Measurements from ENCODE around the gene ADCY5. TPM values are rescaled to one million over a fixed set of nuclear protein-coding genes. Genes with fewer than 3 reads are reported as not detected.

The ADCY5 gene
- total RNA-seq, 2 donors from 2014 or later, result 12.9 to 69.6 TPM

GRCh38 chr3:123414973-123415775, 33.7 kb downstream of the ADCY5 start:
- H3K36me3 ChIP-seq, result no peaks in the 10 kb centered on the region
- intact Hi-C loops (cut with DNase I), result loop anchor here (5.0 kb wide), 1 partner anchor 32 kb away; the partner anchor contains the start of gene ADCY5
- no peaks in the 10 kb centered on the region for H3K9me3 ChIP-seq
- no peak for TF ChIP-seq POLR2A (IDR thresholded peaks at IDR 0.05)
- TF ChIP-seq POLR2AphosphoS5 (IDR thresholded peaks at IDR 0.05), result no peak
- no peaks in the 10 kb centered on the region for H3K4me1 ChIP-seq (replicated peaks)
- no peak overlapping the region for H3K4me3 ChIP-seq
- 68% methylated on average over 18 of the region's 18 CpGs for WGBS
- H3K27ac ChIP-seq, result peak overlapping the region; percentile 74 to 77
- H3K27me3 ChIP-seq (replicated peaks; ENCODE audit: insufficient read depth), result no peaks in the 10 kb centered on the region
- no peak for DNase-seq (ENCODE audit: low spot score)

- Histone ChIP-seq H3K36me3 (no peaks in the 10 kb centered on the region), H3K27me3 (replicated peaks; ENCODE audit: insufficient read depth) (no peaks in the 10 kb centered on the region), H3K27ac (peak overlapping the region; percentile 74 to 77), H3K4me3 (no peak overlapping the region), H3K9me3 (no peaks in the 10 kb centered on the region), H3K4me1 (replicated peaks) (peaks cover 2% of the 10 kb centered on the region)
- 61% methylated on average over 21 of the region's 21 CpGs for WGBS
- DNase-seq (ENCODE audit: low spot score), result no peak
- intact Hi-C loops (cut with DNase I), result loop anchor here (5.0 kb wide), 1 partner anchor 34 kb away; the partner anchor contains the start of gene ADCY5
- TF ChIP-seq POLR2A (IDR thresholded peaks at IDR 0.05) (no peak), POLR2AphosphoS5 (IDR thresholded peaks at IDR 0.05) (no peak), CTCF (IDR thresholded peaks at IDR 0.05) (no peak)
Measured at GRCh38 chr3:123412811-123413604, 35.9 kb downstream of the ADCY5 start.

GRCh38 chr3:123412076-123412475, 36.8 kb downstream of the ADCY5 start:
- intact Hi-C loops (cut with DNase I), result loop anchor here (5.0 kb wide), 1 partner anchor 35 kb away; the partner anchor contains the start of gene ADCY5
- Histone ChIP-seq H3K27me3 (replicated peaks; ENCODE audit: insufficient read depth) (no peaks in the 10 kb centered on the region), H3K9me3 (no peaks in the 10 kb centered on the region), H3K4me3 (no peak overlapping the region), H3K4me1 (replicated peaks) (peaks cover 2% of the 10 kb centered on the region), H3K36me3 (no peaks in the 10 kb centered on the region), H3K27ac (peak overlapping the region; percentile 74 to 77)
- DNase-seq (ENCODE audit: low spot score), result no peak
- 50% methylated on average over 9 of the region's 9 CpGs for whole genome bisulfite sequencing
- TF ChIP-seq CTCF (IDR thresholded peaks at IDR 0.05) (no peak), POLR2AphosphoS5 (IDR thresholded peaks at IDR 0.05) (no peak), POLR2A (IDR thresholded peaks at IDR 0.05) (no peak)

- TF ChIP-seq POLR2A (IDR thresholded peaks at IDR 0.05), result no peak
- no peak for TF ChIP-seq CTCF (IDR thresholded peaks at IDR 0.05)
- no peak for TF ChIP-seq POLR2AphosphoS5 (IDR thresholded peaks at IDR 0.05)
- no peaks in the 10 kb centered on the region for H3K27me3 ChIP-seq (replicated peaks; ENCODE audit: insufficient read depth)
- no peak overlapping the region for H3K4me3 ChIP-seq
- H3K36me3 ChIP-seq, result no peaks in the 10 kb centered on the region
- H3K27ac ChIP-seq, result peak overlapping the region; percentile 74 to 77
- H3K4me1 ChIP-seq (replicated peaks), result peaks cover 2% of the 10 kb centered on the region
- no peaks in the 10 kb centered on the region for H3K9me3 ChIP-seq
- DNase-seq (ENCODE audit: low spot score), result no peak
- intact Hi-C loops (cut with DNase I), result loop anchor here (5.0 kb wide), 1 partner anchor 36 kb away; the partner anchor contains the start of gene ADCY5
- 70% methylated on average over 8 of the region's 9 CpGs for WGBS
Measured at GRCh38 chr3:123411340-123412040, 37.4 kb downstream of the ADCY5 start.

GRCh38 chr3:123410149-123410515, 38.8 kb downstream of the ADCY5 start:
- TF ChIP-seq POLR2AphosphoS5 (IDR thresholded peaks at IDR 0.05) (no peak), CTCF (IDR thresholded peaks at IDR 0.05) (no peak), POLR2A (IDR thresholded peaks at IDR 0.05) (no peak)
- H3K27me3 ChIP-seq (replicated peaks; ENCODE audit: insufficient read depth), result no peaks in the 10 kb centered on the region
- H3K27ac ChIP-seq, result peak overlapping the region; percentile 47 to 74
- no peak for DNase-seq (ENCODE audit: low spot score)
- intact Hi-C loops (cut with DNase I), result loop anchor here (5.0 kb wide), 1 partner anchor 37 kb away; the partner anchor contains the start of gene ADCY5
- H3K9me3 ChIP-seq, result no peaks in the 10 kb centered on the region
- H3K4me3 ChIP-seq, result no peak overlapping the region
- 71% methylated on average over 1 of the region's 1 CpG for WGBS
- peaks cover 2% of the 10 kb centered on the region for H3K4me1 ChIP-seq (replicated peaks)
- H3K36me3 ChIP-seq, result no peaks in the 10 kb centered on the region

Measured in prostate gland (tissue), 2 donors.